Muscle of back (tissue), 11 donors: ENCODE data around the gene SDF2. TPM values are rescaled to one million over a fixed set of nuclear protein-coding genes. Genes with fewer than 3 reads are reported as not detected.
"Not testable (repeated sequence)": the region's sequence is repeated elsewhere in the genome, so short reads cannot be mapped to it uniquely, and the experiment has no call there.

ENCODE experiments used
- DNase-seq, 3 donors: peaks; one replicate each; pipeline versions ENCODE4 v3.0.0 to v3.0.0-alpha.2; 2013
- polyA plus RNA-seq, 10 donors: library from polyadenylated mRNA; unstranded; fragments of 120-200 nt; gene quantifications; one replicate each; pipeline ENCODE4 v1.2.1, GENCODE V29; 2013; ENCODE audit not compliant: insufficient read length in 10 of 10

Gene SDF2
- polyA plus RNA-seq, 10 donors = 31.3 to 48.9 (median 39.7) TPM

DNA sequence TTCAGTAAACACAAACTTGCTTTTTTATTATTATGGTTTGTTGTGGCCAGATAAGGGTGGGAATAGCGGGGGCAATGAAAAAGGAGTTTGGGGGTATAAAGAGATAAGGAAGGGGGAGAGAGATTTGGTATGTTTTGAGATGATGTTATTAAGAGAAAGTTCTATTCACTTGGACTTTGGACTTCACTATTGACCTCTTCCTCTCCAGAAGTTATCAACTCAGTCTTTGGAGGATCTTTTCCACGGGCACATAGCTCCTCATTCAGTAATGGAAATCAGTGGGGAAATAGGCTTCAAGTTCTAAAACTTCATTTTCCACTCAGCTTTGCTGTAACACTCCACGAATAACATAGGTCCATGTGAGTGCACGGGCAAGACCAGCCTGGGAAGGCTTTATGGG lies 26.8 kb upstream of the SDF2 start:
- DNase-seq = no peak

DNA sequence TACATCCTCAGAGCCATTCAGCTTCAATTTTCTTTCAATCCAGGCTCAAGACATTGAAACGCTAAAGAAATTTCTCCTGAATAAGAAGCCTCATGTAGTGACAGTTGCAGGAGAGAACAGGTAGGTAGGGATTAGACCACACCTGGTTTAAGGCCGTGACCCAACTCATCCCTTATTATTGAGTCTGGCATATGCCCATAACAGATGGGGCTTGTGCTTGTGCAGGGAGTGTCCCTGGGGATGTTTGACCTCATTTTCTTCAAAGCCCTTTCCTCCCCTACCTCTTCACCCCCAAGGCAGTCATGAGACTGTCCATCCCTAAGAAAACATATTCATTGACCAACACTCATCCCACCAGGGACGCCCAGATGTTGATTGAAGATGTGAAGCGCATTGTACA lies 24.6 kb upstream of the SDF2 start:
- DNase-seq = no peak

DNA sequence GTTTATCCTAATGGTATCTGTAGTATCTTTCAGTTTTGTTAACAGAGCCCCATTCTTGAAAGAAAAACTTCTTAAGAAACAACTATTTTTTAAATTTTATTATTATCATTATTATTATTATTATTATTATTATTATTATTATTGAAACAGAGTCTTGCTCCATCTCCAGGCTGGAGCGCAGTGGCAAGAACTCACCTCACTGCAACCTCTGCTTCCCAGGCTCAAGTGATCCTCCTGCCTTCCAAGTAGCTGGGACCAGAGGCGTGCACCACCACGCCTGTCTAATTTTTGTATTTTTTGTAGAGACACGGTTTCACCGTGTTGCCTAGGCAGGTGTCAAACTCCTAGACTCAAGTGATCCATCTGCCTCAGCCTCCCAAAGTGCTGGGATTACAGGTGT lies 23.7 kb upstream of the SDF2 start:
- no peak for DNase-seq

DNA sequence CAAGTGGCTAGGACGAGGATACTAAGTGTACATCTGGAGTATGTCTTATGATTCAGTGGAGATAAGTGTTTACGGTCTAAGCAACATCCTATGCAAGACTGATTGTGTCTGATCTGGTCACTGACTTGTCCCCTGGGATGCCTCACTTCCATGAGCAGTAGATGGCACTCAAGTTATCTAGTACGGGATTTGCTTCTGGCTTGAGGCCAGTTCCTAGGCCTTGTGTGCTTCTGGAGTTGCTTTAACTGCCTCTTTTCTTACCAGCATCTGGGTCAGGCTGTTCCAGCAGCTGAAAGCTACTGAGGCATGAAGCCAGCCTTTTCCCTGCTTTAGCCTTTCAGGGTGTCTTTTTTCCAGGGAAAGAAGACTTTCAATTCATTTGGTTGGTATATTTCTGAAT lies 23.3 kb upstream of the SDF2 start:
- peak; percentile 21 to 43 (median 22) for DNase-seq

DNA sequence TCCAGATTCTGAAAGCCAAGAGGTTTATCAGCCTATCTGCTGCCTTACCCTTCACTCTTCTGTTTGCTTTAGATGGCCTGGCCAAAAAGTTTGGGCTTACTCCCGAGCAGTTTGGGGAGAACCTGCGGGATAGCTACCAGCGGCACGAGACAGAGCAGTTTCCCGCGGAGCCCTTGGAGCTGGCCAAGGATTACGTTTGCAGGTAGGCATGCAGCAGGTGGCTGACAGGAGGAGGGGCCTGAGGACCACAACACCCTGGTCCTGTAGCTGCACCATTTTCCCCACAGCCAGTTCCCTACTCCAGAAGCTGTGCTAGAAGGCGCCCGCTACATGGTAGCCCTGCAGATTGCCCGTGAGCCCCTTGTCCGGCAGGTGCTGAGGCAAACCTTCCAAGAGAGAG lies 20.9 kb upstream of the SDF2 start:
- DNase-seq = no peak

DNA sequence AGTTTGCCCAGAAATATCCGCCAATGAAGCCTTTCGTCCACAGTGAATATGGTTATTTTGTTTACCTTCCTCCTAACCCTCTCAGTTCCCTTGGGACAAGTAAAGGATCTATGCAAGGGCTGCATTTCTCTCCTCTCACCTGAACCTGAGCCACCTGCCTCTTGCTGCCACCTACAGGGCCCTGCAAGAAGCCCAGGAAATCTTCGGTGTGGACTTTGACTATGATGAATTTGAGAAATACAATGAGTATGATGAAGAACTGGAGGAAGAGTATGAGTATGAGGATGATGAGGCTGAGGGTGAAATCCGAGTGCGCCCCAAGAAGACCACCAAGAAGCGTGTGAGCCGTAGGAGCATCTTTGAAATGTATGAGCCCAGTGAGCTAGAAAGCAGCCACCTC lies 14.3 kb upstream of the SDF2 start:
- DNase-seq = no peak

DNA sequence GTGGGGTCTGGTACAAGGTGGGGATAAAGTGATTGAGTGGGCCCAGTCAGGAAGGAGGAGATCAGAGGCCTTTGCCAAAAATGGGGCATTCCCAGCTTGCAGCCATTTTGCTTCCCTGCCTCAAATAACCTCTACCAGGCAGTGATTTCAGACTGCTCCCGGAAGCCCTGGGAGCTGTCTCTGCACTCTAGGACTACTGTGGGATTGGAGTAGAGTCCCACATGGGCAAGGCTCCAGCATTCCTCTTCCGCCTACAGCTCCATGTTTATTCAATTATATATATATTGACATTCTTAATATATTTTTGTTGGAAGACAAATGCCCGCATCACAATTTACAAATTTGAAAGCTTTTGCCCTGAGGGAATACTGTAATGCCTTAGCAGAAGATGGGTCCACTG lies 13.8 kb upstream of the SDF2 start:
- DNase-seq = no peak

DNA sequence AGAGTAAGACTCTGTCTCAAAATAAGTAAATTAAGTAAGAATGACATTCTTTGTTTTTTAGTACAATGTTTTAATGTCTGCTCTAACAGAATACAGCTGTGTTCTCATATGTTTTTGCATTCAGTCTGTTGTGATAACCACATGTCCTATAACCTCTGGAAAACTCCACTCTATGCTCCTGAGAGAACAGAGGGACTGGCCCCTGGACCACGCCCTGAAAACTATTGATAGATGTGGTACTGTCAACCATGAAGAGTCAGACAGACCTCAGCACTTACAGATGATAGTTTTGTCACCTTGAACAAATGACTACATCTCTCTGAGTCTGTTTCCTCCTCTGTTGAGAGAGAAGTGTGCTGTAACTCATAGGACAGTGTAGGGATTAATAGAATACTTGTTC lies 8.2 kb upstream of the SDF2 start:
- no peak for DNase-seq

DNA sequence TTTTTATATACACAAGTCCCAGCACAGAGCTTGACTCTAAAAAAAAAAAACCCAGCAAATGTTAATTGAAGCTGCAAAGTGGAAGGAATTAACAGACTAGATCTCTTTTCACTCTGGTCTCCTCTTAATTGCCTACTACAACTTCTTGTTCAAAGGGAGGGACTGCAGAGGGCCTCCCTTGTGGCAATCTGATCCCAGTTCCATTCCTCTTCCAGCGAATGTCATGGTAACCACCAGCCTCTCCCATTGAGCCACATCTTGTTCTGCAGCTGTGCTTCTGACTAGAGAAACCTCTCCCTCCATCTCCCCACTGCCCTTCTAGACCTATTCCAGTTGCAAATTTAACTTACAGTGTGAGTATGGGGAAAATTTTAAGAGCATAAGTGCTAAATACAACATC lies 6.2 kb upstream of the SDF2 start:
- peak in 1 of 3 donors; percentile 21 for DNase-seq

DNA sequence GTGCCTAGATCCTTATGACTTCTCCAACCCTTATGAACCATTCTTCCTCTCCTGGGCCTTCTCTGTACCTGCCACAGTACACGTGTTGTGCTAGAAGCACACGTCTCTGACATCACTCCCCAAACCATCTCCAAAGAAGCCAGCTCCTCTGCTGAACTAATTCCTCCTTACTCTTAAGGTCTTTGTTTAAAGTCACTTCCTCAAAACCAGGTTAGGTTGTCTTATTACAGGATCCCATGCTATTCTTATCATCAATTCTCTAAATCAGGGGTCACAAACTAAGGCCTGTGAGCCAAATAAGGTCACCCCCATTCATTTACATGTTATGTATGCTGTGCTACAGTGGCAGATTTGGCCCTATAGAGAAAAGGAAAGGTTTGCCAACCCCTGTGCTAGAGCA lies 4.3 kb upstream of the SDF2 start:
- DNase-seq = no peak

DNA sequence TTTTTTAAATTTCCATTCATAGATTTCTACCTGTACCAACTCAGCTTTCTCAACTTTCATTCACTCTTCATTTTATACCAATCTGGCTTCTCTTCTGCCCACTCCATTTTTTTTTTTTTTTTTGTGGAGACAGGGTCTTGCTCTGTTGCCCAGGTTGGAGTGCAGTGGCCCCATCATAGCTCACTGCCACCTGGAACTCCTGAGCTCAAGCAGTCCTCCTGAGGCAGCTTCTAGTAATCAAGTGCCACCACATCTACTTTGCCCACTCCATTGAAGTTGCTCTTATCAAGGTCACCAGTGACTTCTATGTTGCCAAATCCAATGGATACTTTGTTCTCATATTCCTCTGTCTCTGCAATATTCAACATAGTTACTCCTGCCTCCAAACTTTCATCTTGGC lies 2.0 kb upstream of the SDF2 start:
- DNase-seq = no peak

DNA sequence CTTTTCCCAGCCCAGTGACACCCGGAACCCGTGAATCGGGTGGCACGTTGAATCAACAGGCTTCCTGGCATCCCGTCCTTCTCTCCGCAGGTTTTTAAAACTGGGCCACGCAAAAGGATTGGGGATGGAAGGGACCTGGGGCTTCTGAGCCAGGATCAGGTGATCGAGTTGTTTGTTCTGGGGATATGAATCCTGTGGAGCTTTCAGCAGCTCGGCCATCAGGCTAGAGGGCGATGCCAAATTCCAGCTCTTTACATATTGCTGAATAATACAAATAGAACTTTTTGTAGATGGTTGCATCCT lies 772 bp upstream of the SDF2 start:
- no peak for DNase-seq

DNA sequence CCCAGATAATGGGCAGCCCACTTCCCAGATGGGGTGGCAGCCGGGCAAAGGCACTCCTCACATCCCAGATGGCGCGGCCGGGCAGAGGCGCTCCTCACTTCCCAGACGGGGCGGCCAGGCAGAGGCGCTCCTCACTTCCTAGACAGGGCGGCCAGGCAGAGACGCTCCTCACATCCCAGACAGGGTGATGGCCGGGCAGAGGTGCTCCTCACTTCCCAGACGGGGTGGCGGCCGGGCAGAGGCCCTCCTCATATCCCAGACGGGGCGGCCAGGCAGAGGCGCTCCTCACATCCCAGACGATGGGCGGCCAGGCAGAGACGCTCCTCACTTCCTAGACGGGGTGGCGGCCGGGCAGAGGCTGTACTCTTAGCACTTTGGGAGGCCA lies 2.2 kb downstream of the SDF2 start:
- DNase-seq = not testable (repeated sequence)

DNA sequence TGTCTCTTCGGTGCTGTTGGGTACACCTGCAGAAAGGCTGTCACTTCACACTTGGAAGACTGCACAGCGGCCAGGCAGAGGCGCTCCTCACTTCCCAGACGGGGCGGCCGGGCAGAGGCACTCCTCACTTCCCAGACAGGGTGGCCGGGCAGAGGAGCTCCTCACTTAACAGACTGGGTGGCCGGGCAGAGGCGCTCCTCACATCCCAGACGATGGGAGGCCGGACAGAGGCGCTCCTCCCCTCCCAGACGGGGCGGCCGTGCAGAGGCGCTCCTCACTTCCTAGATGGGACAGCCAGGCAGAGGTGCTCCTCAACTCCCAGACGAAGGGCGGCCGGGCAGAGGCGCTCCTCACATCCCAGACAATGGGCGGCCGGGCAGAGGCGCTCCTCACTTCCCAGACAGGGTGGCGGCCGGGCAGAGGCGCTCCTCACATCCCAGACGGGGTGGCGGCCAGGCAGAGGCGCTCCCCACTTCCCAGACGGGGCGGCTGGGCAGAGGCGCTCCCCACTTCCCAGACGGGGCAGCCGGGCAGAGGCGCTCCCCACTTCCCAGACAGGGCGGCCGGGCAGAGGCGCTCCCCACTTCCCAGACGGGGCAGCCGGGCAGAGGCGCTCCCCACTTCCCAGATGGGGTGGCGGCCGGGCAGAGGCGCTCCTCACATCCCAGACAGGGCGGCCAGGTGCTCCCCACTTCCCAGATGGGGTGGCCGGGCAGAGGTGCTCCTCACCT lies 2.8 kb downstream of the SDF2 start:
- not testable (repeated sequence) for DNase-seq

DNA sequence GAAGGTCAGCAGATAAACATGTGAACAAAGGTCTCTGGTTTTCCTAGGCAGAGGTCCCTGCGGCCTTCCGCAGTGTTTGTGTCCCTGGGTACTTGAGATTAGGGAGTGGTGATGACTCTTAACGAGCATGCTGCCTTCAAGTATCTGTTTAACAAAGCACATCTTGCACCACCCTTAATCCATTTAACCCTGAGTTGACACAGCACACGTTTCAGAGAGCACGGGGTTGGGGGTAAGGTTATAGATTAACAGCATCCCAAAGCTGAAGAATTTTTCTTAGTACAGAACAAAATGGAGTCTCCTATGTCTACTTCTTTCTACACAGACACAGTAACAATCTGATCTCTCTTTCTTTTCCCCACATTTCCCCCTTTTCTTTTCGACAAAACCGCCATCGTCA lies 3.4 kb downstream of the SDF2 start:
- DNase-seq = not testable (repeated sequence)

DNA sequence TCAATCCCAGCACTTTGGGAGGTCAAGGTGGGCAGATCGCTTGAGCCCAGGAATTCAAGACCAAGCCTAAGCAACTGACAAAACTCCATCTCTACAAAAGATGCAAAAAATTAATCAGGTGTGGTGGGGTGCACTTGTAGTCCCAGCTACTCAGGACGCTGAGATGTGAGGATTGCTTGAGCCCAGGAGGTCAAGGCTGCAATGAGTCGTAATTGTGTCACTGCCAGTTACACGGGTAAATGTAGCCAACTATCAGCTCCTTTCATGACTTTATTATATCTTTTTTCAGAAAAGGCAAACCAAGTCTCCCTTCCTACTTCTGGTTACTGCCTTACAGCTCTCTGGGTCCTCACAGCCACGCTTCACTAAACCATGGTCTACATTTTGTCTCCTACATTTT lies 4.0 kb downstream of the SDF2 start:
- DNase-seq = no peak

DNA sequence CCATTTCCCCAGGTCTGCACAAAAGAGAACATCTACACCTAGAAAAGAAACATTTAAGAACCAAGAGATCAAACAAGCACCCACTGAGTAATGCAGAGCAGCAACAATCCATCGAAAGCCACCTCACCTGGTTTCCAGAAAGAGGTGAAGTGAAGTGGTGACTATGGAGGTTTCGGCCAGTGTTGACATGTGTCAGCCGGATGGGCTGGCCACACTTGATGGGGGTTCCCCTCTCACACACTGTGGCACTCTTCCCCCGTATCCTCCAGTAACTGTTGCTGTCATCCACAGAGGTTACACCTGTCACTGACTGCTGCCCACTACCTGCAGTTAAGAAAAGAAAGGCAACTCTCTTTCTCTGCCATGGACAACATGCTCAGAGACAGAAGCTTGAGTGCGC lies 6.5 kb downstream of the SDF2 start:
- DNase-seq = no peak

DNA sequence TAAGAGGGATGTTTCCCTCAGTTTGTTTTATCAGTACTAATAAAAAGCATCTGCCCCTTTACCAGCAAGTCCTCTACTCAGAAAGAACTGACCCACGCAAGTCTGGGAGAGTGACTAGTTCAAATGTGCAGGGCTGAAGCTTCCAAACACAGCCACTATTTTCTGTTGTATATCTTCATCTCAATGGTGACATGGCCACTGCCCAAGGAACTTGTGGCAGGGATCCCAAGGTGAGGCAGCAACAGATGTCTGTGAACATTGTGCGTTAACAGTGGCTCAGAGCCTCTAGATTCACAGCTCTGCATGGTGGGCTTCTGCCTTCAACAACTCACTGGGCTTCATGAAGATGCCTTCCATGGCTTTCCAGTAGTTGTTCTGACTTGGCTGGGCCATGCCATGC lies 13.0 kb downstream of the SDF2 start:
- no peak for DNase-seq

DNA sequence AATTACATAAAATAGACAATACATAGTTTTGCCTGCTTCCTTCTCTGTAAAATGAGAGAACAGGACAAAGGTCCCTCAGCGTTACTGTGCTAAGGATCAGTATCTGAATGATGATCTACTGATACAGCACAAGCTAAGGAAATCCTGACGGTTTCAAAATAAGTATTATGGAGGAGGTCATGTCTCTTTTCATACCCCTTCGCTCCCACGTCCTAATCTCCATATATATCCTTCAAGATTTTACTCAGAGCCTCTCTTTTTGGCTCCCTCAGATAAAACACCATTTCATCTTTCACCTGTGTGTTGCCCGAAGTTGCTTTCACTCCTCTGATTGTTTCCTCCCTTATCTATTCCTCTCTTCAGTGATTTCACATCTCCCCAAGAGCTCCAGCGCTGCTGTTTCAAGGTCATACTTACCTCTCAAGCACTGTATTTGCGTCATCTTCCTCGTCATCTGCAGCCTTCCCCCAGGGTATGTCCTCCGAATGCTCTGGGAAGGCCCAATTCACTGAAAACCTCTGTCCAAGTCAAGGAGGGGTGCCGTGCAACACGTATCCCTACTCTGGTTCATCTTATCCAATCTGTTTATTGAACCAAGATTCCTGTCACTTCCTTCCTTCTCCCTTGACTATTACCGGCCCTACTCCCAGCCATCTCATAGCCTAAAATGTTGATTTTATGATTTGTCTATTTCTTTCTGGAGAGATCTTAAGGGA lies 15.5 kb downstream of the SDF2 start:
- DNase-seq = peak in 1 of 3 donors; percentile 12

DNA sequence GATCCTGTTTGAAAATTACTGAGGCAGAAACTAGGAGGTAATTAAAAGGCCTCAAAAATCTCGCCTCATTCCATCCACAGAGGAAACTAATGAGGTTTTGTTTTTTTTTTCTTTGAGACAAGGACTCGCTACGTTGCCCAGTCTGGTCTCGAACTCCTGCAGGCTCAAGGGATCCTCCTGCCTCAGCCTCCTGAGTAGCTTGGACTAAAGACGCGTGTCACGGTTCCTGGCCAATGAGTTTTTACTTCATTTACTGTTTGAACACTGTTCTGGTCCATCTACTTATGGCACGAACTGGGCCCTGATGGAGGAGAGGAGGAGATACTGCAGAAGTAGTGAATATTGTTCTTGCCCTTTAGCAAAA lies 16.1 kb downstream of the SDF2 start:
- DNase-seq = no peak

DNA sequence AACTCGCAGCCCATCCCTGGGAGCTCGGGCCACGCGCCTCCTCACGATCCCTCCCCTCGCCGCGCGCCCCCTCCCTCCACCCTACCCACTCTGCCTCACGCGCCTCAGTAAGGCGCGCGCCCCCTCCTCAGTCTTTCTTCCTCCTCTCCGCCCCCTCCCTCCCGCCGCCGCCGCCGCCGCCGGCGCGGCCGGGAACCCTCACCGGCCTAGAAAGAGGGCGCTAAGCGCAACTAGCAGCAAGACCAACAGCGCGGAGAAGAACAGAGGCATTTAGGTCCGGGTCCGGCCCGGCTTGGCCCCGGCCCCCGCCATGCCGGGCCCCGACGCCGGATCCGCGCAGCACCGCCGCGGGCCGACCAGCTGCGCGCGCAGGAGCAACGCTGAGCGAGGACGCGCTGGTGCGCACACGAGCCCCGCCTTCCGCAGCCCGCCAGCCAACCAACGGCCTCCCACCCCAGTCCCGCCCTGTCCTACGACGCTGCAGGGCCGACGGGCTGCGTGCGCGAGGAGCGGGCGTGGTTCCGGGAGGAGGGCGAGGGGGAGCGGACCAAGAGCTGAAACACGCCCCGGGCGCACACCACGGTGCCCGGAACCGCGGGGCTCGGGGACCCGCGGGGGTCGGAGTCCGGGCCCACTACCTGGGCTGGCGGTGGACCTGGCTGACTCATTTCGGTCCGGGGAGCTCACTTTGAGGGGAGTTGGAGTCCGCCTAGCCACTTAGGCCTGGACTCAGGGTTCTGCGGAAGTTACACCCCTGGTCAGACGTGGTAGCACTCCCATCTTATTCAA lies 16.7 kb downstream of the SDF2 start, which contains the start of gene BLTP2:
Gene BLTP2 (minus strand): TSS at position 372 of the 789 bp plus-strand sequence. CDS start 102 bp downstream, at position 270.
- peak; percentile 96 to 99 (median 97) for DNase-seq

DNA sequence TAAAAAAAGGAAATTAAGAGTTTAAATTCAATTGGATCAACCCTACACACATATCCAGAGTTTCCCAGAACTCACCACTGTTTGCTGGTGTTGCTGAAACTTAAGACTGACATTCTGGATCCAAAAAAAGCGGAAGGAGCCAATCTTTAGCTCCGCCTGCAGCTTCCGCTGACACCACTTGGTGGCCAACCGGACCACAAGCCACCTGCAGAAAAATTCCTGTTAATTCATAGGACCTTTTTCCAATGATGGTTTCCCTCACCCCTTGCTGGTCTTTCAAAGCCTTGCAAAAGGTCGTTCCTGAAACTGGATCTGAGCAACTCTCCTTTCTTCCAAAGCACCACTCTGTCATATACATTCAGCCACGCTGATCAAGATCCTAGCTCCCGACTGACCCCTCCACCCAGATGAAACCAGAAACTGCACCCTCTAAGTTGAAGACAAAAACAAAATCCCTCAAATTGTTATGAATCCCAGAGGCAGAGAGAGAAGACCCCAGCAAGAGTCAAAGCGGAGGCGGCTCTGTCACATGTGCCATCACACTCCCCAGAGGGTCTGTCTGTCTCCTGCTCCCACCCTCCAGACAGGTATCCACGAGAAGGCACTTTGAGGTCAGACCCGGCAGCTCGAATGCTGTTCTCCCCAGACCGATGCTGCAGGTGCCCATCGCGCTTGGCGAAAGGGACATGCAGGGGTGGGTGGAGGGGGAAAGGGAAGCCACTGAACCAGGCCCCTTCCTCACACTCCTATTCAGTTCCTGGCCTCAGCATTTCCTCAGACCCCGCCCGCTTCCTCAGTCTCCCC lies 17.5 kb downstream of the SDF2 start:
- peak in 2 of 3 donors; percentile 21 to 61 for DNase-seq
